Pulmonary artery endothelial cell (primary cell): Measurements from ENCODE around the gene KRT6B. TPM values are rescaled to one million over a fixed set of nuclear protein-coding genes. Genes with fewer than 3 reads are reported as not detected.
"Not testable (repeated sequence)": the region's sequence is repeated elsewhere in the genome, so short reads cannot be mapped to it uniquely, and the experiment has no call there.

Experiments
- DNase-seq: peaks from one replicate; pipeline ENCODE4 v3.0.0-alpha.2; 2011; ENCODE audit warnings: low read depth, low spot score
- total RNA-seq: library from RNA; depleted of rRNA; stranded (reverse); fragments of >200 nt; gene quantifications from 2 replicates; pipeline ENCODE4 v1.2.3, GENCODE V29; 2014

KRT6B gene
- total RNA-seq, 1 donor from 2014 or later: 0.07 TPM

DNA sequence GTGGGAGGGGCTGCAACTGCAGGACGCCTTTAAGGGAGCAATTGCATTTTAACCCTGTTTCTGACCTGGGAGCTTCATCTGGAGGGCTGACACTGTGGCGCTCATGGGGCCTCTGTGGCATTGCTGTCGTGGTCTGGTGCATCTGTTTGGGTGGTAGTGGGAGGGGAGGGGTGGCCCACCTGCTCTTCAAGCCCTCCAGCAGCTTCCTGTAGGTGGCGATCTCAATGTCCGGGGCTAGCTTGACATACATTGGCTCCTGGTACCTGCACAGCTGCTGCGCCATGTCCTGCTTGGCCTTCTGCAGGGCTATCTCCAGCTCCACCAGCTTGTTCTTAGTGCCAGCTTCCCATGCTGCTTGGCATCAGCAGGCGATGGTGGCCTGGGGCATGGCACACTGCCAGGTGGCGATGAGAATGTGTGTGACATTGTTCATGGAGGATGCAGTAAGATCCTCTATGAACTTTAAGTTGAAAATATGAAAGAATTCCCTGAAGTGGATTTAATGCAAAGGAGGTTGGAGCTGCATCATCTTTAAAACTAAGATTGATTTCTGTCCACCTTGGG lies 38.1 kb downstream of the KRT6B start:
- DNase-seq: no peak

DNA sequence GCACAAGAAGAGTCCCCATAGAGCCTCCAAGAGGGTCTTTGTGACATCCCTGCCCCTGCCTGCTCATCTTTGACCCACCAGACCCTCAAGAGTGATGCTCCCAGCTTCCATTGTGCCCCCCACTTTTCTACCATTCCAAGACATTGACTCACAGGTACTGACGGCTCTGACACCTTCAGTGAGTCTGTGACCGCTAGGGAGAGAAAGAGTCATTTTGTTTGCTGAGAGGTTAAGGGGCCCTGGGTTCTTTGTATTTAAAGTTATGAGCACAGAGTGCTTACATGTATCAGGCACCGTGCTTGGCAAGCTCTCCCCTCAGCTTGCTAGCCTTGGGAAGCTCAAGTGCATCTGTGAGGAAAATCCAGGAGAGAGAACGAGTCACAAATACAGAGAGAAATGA lies 38.7 kb downstream of the KRT6B start:
- DNase-seq: no peak

DNA sequence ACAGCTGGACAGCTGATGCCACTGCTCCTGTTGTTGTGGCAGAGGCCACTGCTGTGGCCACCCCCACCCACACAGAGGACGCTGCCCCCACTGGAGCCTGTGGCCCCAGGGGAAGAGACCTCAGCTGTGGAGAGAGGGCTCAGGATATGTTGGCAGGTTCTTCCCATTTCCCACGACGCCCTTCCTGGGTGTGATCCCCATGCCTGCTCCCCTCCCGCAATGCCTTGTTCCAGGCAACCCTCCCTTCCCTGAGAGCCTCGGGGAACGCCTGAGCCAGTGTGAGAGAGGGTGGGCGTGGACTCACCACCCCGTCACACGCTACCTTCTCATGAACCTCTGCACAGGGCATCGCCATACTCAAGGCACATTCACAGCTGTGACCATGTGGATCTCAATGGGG lies 40.1 kb downstream of the KRT6B start:
- DNase-seq: no peak

DNA sequence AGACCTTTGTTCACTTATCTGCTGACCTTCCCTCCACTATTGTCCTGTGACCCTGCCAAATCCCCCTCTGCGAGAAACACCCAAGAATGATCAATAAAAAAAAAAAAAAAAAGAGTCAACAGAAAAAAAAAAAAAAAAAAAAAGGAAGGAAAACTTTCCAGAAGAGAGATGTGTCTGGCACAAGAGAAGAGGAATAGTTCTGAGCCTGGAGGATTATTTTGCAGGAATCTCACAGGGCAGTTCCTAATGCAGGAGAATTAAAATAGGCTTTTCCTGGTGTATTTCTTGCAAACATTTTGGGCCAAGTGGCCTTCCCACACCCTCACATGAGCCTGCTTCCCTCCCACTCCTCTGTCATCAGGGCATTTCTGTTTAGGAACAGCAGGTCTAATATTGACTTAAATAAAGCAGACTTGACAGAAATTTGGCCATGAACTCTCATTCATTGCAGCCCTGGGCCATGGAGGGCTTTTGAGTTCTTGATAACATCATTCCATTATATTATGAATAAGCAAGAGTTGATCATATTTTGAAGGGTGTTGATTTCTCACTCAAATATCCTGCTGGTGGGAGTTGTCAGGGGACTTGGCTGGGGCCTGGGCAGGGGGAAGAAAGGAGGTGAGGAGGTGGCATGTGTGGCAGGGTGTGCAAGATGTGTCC lies 41.2 kb downstream of the KRT6B start:
- not testable (repeated sequence) for DNase-seq

DNA sequence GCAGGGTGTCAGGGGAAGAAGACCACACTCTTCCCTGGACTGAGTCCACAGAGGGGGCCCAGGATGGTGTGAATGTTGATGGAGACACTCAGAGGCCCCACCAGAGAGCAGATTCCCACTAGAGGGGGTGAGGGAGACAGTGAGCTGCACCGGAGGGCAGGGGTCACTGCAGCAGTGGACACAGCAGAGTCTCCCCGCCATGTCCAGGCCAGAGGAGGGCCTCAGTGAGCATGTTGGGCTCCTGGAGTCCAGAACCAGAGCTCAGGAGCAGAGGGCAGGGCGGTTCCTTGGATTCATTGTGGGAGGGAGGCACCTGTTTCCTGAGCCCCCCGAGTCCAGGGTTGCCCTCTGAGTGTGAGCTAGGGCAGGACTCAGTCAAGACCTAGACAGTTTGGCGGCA lies 44.0 kb downstream of the KRT6B start:
- no peak for DNase-seq

DNA sequence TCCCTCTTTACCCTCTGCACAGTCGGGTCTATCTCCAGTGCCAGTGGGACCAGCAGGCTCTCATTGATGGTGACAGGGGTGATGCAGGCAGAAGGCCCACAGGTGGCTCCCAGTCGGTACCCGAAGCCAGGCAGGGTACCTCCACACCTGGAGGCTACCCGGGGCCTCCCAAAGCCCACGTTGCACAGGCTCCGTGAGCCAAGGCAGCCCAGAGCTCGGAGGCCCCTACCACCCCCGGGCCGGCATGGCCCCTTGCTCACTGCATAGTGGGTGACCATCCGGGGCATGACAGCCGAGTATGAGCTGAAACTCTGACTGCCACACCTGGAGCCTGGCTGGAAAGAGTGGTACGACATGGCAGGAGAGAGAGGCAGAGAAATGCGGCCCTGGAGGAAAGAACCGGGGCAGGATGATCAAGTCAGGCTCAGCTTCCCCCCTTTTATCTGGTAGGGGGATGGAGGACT lies 46.0 kb downstream of the KRT6B start, which contains the start of gene KRT82:
TSS of gene KRT82 (minus strand) at position 414 of the 464 bp plus-strand sequence. CDS start at position 356, 58 bp downstream.
- no peak for DNase-seq

DNA sequence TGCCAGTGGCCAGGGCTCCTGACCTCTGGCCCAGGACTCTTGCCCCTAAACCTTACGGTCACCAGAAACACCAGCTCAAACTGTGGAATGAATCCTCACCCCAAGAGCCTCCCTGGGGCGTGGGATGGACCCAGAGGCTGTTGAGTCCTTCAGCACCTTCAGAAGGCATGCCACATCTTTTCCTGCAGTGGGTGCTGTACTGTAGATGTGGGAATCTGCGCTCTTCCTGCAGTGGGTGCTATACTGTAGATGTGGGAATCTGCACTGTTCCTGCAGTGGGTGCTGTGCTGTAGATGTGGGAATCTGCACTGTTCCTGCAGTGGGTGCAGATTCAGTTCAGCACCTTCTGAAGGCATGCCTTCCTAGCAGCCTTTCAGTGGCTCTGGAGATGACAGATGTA lies 47.0 kb downstream of the KRT6B start:
- DNase-seq: no peak

DNA sequence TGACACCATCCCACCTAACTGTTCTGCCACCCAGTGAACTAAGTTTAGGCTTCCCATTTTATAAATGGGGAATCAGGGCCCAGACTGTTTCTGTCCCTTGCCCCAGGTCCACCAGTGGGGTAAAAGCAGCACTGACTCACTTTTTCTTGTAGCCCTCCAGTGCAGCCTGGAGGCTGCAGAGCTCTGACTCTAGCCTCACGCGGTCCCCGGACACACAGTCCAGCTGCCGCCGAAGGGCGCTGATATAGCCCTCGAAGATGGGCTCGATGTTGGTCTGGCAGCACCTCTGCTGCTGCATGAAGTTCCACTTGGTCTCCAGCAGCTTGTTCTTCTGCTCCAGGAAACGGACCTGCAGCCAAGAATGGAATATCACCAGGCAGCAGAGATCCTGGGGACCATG lies 48.4 kb downstream of the KRT6B start:
- no peak for DNase-seq

DNA sequence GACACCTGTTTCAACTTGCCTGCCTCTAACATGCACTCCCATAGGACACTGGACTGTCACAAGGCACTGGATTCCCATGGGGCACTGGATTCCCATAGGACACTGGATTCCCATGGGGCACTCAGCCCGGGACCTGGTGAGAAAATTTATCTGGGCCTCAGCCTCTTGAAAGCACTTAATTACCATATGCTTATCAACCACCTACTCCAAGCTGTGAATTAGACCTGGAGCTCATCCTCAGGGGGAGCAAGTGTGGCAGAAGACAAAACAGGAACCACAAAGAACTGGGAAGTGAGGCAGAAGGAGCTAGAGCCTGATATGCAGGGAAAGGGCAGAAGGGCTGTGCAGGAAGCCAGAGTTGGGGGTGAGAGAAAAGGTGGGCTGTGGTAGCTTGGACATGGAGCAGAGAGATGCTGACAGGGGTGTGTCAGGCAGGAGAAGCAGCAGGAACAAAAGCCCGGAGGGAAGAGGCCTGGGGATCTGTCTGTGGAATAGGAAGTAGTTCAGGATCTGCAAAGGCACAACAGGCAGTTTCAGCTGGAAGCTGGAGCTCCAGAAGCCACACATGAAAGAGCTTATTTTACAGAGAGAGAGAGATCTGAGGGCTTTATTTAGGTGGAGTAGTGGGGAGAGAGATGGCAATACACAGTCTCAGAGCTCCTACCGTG lies 48.9 kb downstream of the KRT6B start:
- DNase-seq: no peak

DNA sequence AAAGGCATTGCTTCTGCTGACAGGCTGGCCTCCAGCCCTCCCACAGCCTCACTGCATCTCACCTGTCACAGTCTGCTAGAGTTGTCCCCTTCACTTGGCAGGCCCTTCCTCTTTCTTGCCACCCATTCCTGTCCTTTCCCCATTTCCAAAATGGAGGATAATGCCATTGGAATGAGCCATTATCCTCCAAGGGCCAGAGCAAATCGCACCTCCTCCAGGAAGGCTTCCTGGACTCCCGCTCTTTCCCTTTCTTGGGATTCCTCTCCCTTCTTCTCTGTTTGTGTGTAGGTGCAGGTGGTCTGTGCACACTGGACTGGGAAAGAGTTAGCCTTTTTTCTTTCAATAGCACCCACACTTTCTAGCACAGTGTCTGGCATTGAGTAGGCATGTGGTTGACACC lies 49.6 kb downstream of the KRT6B start:
- DNase-seq: no peak

DNA sequence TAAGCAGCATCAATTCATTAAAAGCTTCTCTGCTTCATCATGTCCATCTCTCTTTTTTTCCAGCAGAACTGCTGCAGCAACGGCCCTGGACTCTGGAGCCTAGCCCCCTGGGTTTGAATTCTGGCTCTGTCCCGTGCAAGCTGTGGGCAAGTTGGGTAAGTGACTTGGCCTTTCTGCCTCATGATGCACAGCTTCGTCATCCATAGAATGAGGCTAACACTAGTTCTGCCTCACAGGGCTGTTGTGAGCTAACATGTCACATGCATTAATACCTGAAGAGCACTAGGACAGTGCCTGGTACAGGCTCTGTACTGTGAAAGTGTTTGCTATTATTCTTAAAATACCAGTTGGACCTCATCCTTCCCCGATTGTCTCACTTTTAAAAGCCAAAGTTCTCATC lies 50.0 kb downstream of the KRT6B start:
- no peak for DNase-seq

DNA sequence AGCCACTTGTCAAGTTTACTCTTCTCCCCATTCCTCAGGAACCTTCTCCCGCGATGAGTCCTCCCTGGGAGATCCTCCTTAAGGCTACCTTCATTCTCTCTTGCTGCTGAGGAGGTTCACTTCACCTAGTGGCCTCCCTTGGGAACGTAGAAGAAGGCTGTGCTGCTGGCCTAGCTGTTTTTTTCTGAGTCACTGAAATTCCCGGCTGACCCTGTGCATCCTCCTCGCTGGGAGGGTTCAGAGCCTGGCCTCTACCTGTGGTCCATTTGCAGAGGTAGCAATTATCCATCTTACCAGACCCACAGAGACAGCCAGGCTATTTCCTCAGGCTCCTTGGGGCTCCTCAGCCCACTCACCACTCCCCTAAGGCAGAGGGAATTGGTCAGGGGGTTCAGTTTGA lies 50.4 kb downstream of the KRT6B start:
- DNase-seq: no peak

DNA sequence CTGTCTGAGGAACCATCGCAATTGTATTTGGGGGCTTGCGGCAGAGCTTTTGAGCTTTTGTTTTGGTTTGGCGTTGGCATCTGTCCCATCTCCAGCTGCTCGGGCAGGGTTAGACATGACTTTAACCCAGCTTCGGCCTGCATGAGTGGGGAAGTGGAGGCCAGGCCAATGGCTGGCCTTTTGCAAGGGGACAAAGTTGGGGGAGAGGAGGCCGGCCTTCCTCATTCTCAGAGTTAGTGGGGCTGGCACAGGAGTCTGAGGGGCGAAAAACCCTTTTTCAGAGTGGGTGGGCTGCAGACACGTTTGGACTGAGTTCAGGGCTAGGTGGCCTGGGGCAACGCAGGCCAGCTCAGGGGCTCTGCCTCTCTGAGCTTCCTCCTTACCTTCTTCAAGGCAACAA lies 51.0 kb downstream of the KRT6B start:
- DNase-seq: no peak

DNA sequence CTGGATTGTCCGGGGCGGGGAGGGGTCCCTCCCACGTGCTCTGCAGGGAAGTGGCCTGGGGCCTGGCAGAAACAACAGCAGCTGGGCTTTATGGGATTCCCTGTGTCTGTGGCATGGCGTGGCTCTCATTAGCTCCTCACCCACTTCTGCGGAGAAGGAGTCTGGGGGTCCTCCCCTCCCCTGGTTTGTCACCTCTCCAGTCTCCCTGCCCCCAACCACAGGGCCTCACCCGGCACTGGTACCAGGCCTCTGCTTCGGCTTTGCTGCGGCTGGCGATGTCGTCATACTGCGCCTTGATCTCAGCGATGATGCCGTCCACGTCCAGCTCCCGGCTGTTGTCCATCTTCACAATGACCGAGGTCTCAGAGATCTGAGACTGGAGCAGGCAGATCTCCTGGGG lies 52.2 kb downstream of the KRT6B start:
- DNase-seq: no peak

DNA sequence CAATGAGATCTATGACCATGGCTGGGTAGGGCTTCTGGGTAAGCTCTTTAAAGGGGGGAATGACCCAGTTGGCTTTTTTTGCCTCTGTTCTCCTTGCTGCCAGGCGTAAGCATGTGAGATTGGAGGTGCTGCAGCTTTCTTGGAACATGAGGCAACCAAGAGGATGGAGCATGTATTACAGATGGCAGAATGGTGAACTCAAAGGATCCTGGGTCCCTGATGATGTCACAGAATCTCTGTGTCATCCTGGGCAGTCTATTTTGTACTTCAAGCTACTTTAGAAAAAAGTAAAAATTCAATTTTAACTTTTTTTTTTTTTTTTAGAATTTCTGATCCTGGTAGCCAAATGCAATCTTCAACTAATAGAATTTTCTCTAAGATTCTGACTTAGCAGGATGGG lies 53.8 kb downstream of the KRT6B start:
- no peak for DNase-seq

DNA sequence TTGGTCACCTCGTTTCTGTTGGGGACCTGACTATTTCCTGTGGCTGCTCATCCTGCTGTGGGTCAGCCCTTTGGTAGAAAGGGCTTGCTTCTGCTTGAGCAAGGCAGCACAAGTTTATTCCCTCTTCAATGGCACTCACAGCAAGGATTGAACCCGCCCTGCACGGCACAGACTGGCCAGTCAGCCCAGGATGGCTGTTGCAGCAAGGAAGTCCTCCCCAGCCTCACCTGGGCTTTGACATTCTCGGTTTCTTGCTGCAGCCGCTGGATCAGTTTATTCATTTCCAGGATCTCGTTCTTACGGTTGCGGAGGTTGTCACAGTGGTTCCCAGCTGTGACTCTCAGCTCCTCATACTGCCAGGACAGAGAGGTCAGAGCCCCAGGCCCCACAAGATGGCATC lies 55.3 kb downstream of the KRT6B start:
- no peak for DNase-seq

Other genes starting within 250 kb of the KRT6B start
- gene KRT7, start 218.9 kb downstream of the KRT6B start, total RNA-seq: 288 and 399 TPM in 2 replicates
- gene KRT86, start 177.5 kb downstream of the KRT6B start, total RNA-seq: 0.07 TPM in 1 of 2 replicates, not detected in the other
- gene KRT81, start 160.6 kb downstream of the KRT6B start, total RNA-seq: not detected in 2 replicates
- not detected in 2 replicates for gene KRT83, start 130.7 kb downstream of the KRT6B start, total RNA-seq
- under 0.01 TPM in 1 of 2 replicates, not detected in the other for gene KRT85, start 84.7 kb downstream of the KRT6B start, total RNA-seq
- not detected in 2 replicates for gene KRT84, start 66.5 kb downstream of the KRT6B start, total RNA-seq
- gene KRT82, start 45.8 kb downstream of the KRT6B start, total RNA-seq: not detected in 2 replicates
- not detected in 2 replicates for gene KRT75, start 17.8 kb downstream of the KRT6B start, total RNA-seq
- gene KRT6C, start 21.7 kb upstream of the KRT6B start, total RNA-seq: 0.07 TPM in 1 of 2 replicates, not detected in the other
- gene KRT6A, start 41.1 kb upstream of the KRT6B start, total RNA-seq: 0.79 and 12.6 TPM in 2 replicates
- gene KRT5, start 68.2 kb upstream of the KRT6B start, total RNA-seq: 0.66 and 2.0 TPM in 2 replicates
- not detected in 2 replicates for gene KRT71, start 101.0 kb upstream of the KRT6B start, total RNA-seq
- gene KRT74, start 121.7 kb upstream of the KRT6B start, total RNA-seq: not detected in 2 replicates
- not detected in 2 replicates for gene KRT72, start 149.3 kb upstream of the KRT6B start, total RNA-seq
- not detected in 2 replicates for gene KRT73, start 166.4 kb upstream of the KRT6B start, total RNA-seq
- gene KRT2, start 200.1 kb upstream of the KRT6B start, total RNA-seq: not detected in 2 replicates
- gene KRT1, start 228.3 kb upstream of the KRT6B start, total RNA-seq: not detected in 2 replicates